ENCODE data around the gene TMPRSS9.

DNA sequence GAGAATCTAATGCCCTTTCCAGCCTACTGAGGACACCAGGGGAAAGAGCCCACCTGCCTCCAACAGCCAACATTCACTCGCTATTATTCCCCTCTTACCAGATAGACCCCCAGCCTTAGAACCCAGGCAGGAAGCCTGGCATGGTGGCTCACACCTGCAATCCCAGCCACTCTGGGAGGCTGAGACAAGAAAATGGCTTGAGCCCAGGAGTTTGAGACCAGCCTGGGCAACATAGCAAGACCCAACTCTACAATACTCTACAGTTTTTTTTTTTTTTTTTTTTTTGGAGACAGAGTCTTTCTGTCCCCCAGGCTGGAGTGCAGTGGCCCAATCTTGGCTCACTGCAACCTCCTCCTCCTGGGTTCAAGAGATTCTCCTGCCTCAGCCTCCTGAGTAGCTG lies 100.2 kb downstream of the TMPRSS9 start:
- TF ChIP-seq POLR2A (IDR thresholded peaks at IDR 0.05) (no peak), POLR2AphosphoS5 (IDR thresholded peaks at IDR 0.05) (no peak)
- TF ChIP-seq, protein P1, sequence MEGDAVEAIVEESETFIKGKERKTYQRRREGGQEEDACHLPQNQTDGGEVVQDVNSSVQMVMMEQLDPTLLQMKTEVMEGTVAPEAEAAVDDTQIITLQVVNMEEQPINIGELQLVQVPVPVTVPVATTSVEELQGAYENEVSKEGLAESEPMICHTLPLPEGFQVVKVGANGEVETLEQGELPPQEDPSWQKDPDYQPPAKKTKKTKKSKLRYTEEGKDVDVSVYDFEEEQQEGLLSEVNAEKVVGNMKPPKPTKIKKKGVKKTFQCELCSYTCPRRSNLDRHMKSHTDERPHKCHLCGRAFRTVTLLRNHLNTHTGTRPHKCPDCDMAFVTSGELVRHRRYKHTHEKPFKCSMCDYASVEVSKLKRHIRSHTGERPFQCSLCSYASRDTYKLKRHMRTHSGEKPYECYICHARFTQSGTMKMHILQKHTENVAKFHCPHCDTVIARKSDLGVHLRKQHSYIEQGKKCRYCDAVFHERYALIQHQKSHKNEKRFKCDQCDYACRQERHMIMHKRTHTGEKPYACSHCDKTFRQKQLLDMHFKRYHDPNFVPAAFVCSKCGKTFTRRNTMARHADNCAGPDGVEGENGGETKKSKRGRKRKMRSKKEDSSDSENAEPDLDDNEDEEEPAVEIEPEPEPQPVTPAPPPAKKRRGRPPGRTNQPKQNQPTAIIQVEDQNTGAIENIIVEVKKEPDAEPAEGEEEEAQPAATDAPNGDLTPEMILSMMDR (IDR thresholded peaks at IDR 0.05), result no peak
